HG02588 (cell line): ENCODE measurements around the gene NMRK1.
A peak's percentile ranks its signal among the peaks of the same experiment; 100 is the strongest.

Source experiments
- ATAC-seq: cut with Tn5 transposase; IDR thresholded peaks from one replicate; pipeline ENCODE4 v1.9.1; 2021; ENCODE audit warnings: mild to moderate bottlenecking, moderate library complexity; ENCODE audit not compliant: unreplicated experiment

NMRK1 gene

DNA sequence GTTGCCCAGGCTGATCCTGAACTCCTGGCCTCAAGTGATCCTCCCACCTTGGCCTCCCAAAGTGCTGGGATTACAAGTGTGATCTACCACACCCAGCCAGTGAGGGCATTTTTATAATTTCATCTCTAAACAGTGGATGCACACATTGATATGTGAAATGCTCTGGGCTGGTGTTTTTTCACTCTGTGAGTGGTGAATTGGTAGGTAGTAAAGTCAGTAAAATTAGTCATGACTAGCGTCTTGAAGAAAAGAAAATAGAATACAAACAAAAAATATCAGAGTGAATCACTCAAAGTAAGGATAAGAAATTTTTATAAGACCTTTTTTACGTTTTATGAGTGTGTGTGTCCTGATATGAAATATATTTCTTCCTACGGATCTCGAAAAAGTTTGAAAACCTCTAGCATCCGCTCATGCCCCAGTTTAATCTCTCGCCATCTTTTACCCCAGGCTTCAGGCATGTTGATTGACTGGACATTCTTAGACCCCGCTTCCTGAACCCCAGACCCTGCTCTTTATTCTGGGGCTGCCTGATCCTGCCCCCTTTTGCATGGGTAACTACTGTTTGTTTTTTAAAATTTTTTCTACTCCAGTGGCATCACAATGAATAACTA is 14.3 kb upstream of the NMRK1 start:
- no peak for ATAC-seq

DNA sequence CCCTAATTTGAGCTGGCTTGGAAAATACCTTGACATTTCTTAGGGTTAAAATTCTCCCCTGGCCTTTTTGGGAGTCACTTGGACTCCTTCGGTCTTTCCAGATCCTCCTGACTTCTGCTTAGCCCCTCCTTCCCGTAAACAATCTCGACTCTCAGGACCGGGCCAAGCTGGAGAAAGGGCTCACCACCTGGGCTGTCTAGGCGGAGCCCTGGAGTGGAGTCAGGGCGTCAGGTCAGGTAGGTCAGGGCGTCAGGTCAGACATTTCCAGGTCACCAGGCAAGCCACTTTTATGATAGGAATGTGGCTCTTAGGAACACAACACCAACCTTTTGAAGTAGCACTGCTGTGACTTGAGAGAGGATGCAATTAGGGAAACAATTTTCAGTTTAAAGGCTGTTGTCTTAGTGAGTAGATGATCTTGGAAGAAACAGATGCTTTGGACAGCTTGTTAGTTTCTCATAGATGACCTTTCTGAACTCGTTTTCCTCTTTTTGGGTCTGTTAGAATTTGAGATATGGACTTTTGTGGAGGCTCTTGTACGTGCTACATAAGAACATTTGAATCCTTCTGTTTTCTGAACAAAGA is 13.1 kb upstream of the NMRK1 start:
- ATAC-seq, result no peak

DNA sequence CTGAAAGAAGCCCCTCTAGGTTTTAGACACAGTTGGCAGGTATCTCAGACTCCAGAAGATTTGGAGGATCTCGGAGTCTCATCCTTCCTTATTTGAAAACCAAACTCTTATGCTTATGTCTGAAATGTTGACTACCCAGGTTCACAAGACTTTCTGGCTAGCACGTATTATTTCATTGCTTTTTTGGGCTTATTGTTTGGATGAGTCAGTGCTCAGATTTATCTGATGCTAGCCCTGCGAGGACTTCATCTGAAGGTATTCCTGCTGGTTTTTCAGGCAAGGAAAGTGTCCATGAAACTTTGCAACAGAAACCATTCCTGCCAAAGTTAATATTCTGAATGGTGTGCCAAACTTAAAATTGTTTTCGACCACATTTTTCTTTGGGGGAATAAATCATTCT is 8.8 kb upstream of the NMRK1 start:
- no peak for ATAC-seq

DNA sequence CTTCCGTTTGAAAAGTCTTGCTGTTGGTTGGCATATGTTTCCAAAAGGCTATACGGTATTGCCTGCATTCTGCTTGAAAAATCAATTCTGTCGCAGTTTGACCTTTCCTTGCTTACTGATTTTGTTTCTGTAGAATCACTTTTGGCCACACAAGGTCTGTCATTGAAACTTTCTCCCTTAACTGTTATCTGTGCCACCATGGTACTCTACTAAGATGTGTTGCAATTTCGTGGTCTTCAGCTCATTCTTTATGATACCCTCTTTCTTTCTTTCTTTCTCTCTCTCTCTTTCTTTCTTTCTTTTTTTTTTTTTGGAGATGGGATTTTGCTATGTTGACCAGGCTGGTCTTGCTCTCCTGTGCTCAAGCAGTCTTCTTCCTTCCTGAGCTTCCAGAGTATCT is 4.8 kb upstream of the NMRK1 start:
- ATAC-seq, result no peak

DNA sequence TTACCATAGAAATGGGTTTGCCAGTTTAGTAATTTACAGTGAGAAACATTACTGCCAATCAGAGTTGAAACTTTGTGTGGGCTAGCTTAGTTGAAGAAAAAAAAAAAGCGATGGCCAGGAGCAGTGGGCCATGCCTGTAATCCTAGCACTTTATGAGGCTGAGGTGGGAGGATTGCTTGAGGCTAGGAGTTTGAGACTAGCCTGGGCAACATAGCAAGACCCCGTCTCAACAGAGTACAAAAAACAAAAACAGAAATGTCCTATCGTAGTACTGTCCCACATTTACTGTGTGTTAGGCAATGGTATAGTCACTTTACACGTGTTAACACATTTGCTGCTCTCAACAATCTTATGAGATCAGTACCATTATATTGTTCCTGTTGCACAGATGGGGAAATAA is 2.6 kb upstream of the NMRK1 start:
- no peak for ATAC-seq

DNA sequence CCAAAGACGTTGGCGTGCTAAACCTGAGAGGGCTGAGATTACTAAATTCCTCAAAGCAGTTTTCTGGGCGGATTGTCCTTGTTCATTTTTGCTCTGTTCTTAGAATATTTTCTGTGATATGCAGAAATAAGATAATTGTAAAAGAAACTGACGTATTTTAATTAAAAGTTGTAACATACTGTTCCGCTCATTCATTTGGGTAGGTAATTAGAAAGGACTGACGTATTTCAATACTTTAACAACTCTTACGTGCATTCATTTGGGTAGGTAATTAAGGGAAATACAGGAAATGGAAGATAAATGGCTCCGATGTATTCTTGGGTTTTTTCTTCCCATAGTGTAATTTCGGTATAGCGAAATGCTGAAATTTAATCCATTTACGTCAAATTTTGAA is 1.4 kb upstream of the NMRK1 start:
- no peak for ATAC-seq

DNA sequence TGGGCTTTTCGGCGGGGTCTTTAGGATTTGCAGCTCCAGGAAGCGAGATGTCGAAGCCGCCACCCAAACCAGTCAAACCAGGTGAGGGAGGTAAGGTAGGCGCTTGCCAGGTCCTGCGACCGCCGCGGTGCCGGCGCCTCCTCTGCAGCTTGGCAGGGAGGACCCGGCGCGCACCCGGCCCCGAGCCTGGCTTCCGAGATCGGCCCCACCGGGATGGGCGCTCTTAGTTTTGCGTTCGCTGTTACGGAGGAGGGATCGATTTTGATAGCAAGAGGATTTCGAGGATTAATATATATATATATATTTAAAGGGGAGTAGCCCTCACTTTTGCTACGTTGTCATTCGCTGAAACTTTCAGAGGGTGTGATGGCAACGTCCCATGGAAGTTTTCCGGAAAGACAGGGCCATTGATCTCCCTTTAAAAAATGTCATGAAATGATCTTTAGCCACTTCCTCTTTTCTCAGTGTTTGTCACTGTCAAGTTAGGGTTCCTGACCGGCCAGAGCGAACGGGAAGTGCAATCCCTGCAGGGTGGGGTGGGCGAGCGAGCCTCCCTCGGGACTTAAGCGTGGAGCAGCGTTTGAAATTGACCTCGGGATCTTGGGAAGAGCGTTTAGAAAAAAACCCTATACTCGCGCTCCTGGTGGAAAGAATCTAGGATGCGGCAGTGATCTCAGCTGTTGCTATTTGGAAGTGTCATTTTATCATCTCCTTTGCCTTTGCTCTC is 854 bp upstream of the NMRK1 start:
- peak; percentile 27 for ATAC-seq

DNA sequence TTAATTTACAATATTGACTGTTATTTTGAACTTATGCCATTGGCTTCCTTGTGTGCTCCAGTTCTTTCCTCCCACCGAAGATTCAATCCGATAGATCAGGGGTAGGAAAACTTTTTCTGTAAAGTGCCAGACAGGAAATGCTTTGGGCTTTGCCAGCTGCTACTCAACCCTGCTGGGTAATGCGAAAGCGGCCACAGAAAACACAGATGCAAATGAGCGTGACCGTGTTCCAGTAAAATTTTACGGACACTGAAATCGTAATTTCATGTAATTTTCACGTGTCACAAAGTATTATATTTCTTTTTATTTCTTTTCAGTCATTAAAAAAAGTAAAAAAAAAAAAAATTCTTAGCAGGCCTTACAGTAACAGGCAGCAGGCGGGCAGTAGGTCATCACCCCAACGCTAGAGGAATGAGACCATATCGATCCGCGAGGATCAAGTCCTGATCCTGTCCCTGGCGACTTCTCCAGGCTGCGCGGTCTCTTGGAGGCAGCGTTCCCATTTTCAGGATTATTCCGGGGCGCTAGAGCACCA is 599 bp downstream of the NMRK1 start:
- peak; percentile 26 for ATAC-seq

DNA sequence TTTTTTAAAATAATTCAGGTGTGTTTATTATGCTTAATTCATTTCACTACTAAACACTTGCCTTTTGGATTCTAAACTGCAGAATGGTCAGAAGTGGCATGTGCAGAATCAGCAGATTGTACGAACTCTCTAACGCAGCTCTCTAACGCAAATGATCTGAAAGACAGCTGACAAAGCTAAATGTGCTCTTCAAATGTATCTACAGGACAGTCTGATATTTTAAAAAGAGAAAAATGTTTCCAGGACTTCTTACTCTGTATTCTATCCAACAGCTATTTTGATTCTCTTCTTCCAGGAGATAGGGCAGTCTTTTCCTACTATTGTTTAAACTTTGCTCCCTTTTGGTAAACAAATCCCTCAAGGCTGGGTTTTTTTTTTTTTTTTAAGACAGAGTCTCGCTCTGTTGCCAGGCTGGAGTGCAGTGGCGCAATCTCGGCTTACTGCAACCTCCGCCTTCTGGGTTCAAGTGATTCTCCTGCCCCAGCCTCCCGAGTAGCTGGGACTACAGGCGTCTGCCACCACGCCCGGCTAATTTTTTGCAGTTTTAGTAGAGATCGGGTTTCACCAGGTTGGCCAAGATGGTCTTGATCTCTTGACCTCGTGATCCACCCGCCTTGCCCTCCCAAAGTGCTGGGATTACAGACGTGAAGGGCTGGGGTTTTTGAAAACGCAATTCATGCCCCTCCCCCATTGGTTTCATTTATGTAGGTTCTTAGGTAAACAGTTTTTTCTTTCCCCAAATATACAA is 1.2 kb downstream of the NMRK1 start:
- no peak for ATAC-seq

DNA sequence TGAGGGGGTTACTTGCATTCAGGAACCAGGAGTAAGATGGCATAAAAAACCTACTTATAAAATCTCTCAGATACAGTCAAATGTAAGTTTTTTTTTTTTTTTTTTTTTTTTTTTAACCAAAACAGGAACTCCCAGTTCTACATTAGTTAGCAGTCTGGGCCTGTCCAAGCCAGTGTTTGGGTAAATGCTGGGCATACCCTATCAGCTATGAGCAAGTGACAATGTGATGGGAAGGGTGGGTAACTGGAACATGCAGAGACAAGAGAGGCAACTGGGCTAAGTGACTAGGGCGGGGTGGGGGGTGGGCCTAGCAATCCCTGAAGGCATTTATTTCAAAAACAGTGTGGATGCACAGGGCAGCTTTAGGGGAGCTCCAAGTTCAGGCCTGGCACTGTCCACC is 2.3 kb downstream of the NMRK1 start:
- no peak for ATAC-seq

DNA sequence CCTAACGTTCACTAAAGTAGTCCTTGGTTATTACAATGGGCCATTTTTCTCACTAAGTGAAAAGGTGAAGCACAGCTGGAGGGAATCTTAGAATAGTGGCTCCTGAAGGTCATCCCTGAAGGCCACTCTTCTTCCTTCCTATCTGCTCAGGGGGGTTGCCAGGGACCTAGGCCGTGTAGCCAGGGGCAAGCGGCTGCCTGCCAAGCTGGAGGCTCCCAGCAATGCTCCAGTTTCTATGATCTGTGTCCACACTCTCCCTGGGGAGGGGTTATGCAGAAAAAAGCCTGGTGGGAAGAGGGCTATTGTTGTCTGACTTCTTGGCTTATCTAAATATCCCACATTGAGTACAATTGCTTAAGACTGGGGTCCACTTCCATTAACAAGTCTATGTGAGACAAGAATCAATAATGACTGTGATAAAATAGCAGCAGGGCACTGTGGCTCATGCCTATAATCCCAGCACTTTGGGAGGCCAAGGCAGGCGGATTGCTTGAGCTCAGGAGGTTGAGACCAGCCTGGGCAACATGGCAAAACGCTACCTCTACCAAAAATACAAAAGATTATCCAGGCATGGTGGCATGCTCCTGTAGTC is 3.8 kb downstream of the NMRK1 start:
- ATAC-seq, result no peak

DNA sequence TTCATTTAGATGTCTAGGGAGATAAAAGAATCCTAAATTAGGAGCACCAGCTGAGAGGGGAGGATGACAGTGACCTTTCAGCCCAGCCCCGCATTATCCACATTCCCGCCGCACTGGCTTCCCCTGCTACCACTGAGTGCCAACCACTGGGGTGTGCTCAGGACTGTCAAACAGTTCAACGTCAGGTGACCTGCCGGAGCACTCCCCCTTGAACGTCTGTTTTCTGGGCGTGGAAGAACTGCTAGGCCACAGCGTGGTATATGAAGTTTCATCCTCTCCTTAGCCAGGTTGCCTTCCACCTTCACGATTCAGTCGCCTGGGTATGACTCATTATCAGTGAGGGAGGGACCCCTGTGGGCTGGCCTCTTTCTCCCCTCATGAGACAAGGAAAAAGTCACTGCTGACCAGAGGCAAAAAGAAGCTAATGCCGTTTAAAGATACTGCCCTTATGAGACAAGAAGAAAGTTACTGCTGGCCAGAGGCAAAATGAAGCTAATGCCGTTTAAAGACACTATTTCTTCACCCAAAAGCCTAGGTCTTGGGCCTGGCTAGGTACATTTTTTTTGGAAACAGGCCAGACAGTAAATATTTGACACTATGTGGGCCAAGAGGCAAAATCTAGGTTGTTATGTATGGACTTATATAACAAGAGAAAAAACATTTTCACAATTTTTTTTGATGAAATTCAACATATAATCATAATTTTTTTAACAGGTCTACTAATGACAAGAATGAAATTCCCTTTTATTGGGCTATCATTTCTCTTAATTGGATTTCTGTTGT is 4.6 kb downstream of the NMRK1 start:
- no peak for ATAC-seq

DNA sequence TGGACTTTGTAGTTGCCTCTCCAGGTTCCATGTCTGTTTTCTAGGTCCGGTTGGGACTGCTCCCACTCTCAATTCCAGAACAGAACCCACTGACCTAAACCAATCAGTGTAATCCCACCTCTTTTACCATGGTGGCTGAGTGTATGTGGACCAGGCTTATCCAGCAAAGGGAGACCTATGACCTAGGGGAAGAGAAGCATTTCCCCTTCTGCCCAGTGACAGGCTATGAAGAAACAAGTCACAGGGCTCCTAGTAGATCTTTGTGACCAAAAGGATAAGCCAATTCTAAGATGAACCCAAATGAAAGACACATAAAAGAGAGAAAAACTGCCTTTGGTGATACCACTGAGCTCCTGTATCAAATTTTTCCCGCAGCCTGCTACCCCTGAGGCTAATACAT is 6.3 kb downstream of the NMRK1 start:
- no peak for ATAC-seq

DNA sequence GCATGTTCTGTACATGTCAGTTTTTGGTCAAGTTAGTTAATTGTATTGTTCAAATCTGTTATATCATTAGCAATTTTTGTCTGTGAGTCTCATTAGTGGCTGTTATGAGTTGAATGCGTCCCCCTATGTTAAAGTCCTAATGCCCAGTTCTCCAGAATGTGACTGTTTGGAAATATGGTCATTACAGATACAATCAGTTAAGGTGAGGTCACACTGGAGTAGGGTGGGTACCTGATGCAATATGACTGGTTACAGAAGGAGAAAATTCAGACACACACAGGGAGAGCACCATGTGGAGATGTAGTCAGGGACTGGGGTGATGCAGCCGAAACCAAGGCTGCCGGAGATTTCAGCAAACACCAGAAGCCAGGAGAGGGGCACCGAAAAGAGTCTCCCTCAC is 15.1 kb downstream of the NMRK1 start:
- no peak for ATAC-seq

DNA sequence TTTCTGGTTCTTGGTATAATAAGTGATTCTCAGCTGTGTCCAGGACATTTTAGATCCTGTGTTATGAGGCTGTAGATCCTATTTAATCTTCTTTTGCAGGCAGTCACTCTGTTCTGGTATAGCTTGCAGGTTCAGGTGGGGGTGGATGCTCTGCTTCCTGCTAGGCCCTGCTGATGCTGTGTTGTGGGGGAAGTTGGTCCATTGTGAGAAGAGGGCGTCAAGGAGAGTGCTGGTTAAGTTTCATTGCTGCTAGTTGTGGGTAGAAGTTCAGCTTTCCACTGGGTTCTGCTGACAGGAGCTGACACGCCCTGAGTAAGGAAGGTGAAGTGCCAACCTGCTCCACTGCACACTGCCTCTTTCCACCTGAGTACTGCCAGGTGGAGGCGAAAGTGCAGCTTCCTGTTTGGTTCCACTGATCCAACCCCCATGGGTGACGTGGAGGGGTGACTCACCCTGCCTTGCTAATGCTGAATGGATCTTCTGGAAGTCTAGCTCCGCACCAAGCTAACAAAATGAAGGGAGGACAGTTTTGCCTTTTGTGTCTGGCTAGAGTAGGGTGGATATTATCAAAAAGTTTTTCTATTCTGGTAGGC is 16.3 kb downstream of the NMRK1 start:
- ATAC-seq, result peak; percentile 59

DNA sequence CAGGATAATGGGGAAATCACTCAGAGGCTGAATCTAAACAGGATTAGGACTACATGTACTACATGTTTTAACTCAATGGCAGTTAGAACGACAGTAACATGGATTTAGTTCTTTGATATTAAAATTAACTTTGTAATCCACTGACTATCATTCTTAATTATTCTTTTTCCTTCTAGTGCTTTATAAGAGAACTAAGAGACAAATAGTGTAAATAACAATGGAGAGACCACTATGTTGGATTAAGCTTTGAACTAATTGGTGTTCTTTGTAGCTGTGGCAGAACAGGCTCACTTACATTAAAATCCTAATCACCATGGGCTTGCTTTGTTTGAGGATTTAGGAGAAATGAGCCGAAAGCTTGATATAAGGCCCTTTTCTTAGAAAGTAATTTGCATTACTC is 18.8 kb downstream of the NMRK1 start:
- no peak for ATAC-seq

DNA sequence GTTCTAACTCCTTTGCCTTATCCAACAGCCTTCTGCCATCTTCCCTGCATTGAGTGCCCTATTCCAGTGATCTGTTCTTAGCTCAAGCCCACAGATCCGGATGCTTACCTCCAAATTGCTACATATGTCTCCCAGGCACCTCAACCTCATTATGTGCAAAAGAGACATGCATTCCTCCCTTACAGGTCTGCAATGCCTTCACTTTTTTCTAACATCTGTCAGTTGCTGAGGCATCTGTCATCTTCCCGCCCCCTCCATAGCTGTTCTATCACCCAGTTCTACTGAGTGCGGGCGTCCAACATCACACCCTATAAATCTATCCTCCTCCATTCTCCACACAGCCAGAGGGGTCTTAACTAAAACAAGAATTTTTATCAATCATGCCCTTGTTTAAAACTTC is 20.1 kb downstream of the NMRK1 start:
- no peak for ATAC-seq

DNA sequence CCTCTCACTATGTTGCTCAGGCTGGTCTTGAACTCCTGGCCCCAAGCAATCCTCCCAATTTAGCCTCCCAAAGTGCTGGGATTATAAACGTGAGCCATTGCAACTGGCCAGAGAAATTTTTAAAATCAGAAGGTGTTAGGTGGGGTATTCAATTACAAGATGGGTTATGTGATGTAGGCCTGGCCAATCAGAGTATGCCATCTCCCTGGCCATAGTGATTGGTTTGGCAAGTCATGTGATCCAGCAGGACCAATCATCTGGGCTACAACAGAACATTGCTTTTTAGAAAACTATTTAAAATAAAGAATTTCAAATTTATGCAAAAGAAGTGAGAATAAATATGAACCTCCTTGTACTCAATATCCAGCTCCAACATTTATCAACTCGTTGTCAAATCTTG is 22.4 kb downstream of the NMRK1 start:
- ATAC-seq, result no peak

DNA sequence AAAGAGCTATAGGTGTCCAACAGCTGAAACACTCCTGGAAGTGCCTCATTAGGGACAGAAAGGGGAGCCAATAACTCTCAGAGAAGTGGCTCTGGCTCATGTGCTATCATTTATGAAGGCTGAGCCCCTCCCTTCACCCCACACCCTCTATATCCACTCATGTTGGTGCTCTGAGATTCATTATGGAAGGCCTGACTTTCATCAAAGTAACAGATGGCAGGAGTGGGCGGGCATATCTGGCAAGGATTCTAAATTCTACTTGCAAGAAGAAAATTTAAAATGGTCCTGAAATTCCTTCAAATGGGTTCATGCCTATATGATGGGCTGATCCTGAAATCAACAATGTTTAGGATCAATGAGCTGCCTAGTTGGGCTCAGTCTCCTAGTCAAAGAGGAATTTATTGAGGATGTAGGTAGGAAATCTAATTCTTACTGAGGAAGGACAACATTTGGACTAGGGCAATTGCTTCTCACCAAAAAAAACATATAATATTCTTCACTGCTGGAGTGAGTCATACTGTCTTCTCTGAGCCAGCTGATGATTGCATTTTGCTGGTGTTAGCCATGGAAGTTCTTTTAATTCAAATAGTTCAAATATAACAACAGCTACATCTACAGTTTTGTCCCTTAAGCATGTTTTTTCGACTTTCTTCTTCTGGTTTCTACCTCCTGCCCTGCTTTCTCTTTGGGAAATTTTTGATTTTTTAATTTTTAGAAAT is 23.5 kb downstream of the NMRK1 start:
- ATAC-seq, result no peak
